ENCODE data around the gene PRDX5. TPM values are rescaled to one million over a fixed set of nuclear protein-coding genes. Genes with fewer than 3 reads are reported as not detected.

PRDX5 gene
- total RNA-seq, 1 donor from 2014 or later: 217 TPM

- no peak for TF ChIP-seq CTCF (IDR thresholded peaks at IDR 0.05)
- Mint-ChIP-seq H3K4me3 (ENCODE audit: unreplicated experiment) (no peak overlapping the region), H3K4me1 (ENCODE audit: unreplicated experiment) (peaks cover 16% of the 10 kb centered on the region), H3K27ac (ENCODE audit: unreplicated experiment) (no peak overlapping the region), H3K9me3 (ENCODE audit: unreplicated experiment) (no peaks in the 10 kb centered on the region), H3K36me3 (ENCODE audit: unreplicated experiment) (peaks cover 32% of the 10 kb centered on the region), H3K27me3 (ENCODE audit: unreplicated experiment) (no peaks in the 10 kb centered on the region)
- DNase-seq (ENCODE audit: extremely low spot score, unreplicated experiment): no peak
Observed at GRCh38 chr11:64364435-64364834, 46.5 kb downstream of the PRDX5 start.

DNA sequence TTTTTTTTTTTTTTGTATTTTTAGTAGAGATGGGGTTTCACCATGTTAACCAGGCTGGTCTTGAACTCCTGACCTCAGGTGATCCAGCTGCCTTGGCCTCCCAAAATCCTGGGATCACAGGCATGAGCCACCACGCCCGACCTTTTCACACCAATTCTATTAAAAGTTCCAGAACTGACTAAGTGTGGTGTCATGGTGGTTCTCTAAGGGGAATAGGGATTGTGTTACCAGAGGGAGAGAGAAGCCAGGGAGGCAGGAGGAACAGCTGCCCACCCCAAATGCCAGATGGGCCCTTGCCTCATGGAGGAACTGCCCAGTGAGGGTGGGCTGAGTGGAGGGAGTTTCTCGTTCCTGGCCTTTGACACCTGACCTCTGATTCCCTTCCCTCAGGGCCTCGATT lies 47.0 kb downstream of the PRDX5 start:
- H3K9me3 Mint-ChIP-seq (ENCODE audit: unreplicated experiment): no peaks in the 10 kb centered on the region
- H3K4me3 Mint-ChIP-seq (ENCODE audit: unreplicated experiment): no peak overlapping the region
- no peak for DNase-seq (ENCODE audit: extremely low spot score, unreplicated experiment)
- no peaks in the 10 kb centered on the region for H3K27me3 Mint-ChIP-seq (ENCODE audit: unreplicated experiment)
- no peak overlapping the region for H3K27ac Mint-ChIP-seq (ENCODE audit: unreplicated experiment)
- H3K4me1 Mint-ChIP-seq (ENCODE audit: unreplicated experiment): peaks cover 11% of the 10 kb centered on the region
- H3K36me3 Mint-ChIP-seq (ENCODE audit: unreplicated experiment): peaks cover 35% of the 10 kb centered on the region
- TF ChIP-seq CTCF (IDR thresholded peaks at IDR 0.05): no peak

DNA sequence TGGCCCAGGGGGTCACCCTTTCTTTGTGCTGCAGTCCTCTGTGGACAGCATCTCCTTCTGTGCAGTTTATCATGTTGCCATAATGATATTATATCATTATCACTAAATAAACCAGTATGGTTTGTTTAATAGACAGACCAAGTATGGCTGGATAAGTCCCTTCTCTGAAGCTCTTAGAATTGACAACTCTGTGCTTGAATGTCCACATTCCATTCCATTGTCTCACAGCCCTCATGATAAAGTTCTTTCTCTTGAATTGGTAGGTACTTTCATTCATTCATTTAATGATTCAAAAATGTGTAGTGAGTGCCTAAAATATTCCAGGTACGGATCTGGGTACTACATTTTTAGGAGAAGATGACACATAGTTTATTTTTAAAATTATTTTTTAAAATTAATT lies 48.8 kb downstream of the PRDX5 start:
- Mint-ChIP-seq H3K27ac (ENCODE audit: unreplicated experiment) (no peak overlapping the region), H3K4me1 (ENCODE audit: unreplicated experiment) (no peaks in the 10 kb centered on the region), H3K27me3 (ENCODE audit: unreplicated experiment) (no peaks in the 10 kb centered on the region), H3K9me3 (ENCODE audit: unreplicated experiment) (no peaks in the 10 kb centered on the region), H3K4me3 (ENCODE audit: unreplicated experiment) (no peak overlapping the region), H3K36me3 (ENCODE audit: unreplicated experiment) (peaks cover 32% of the 10 kb centered on the region)
- DNase-seq (ENCODE audit: extremely low spot score, unreplicated experiment): no peak
- no peak for TF ChIP-seq CTCF (IDR thresholded peaks at IDR 0.05)

DNA sequence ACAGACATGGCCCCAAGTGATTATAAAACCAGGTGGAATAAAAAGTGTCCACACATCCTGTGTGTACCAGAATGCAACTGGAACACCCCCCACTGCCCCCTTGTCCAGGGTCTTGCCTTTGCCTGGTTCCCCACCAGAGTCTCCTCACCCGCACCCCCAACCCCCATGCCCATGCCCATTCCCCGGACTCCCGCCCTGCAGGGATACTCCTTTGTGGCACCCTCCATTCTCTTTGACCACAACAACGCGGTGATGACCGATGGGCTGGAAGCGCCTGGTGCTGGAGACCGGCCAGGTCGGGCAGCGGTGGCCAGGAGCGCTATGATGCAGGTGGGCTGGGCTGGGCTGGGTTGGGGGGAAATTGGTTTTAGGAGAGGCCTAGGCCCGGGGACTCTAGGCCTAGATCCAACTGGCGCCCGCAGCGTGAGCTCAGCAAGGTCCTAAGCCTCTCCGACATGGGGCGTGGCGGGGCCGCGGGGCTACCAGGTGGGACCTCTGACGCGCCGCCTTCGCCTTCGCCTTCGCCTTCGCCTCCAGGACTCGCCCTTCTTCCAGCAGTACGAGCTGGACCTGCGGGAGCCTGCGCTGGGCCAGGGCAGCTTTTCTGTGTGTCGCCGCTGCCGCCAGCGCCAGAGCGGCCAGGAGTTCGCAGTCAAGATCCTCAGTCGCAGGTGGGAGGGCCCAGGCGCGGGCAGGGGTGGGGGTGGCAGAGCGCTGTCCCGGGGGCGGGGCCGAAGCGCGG lies 50.2 kb downstream of the PRDX5 start:
- H3K9me3 Mint-ChIP-seq (ENCODE audit: unreplicated experiment): no peaks in the 10 kb centered on the region
- H3K4me1 Mint-ChIP-seq (ENCODE audit: unreplicated experiment): no peaks in the 10 kb centered on the region
- no peak for TF ChIP-seq CTCF (IDR thresholded peaks at IDR 0.05)
- no peaks in the 10 kb centered on the region for H3K27me3 Mint-ChIP-seq (ENCODE audit: unreplicated experiment)
- no peak overlapping the region for H3K27ac Mint-ChIP-seq (ENCODE audit: unreplicated experiment)
- no peak overlapping the region for H3K4me3 Mint-ChIP-seq (ENCODE audit: unreplicated experiment)
- H3K36me3 Mint-ChIP-seq (ENCODE audit: unreplicated experiment): peaks cover 25% of the 10 kb centered on the region
- no peak for DNase-seq (ENCODE audit: extremely low spot score, unreplicated experiment)

DNA sequence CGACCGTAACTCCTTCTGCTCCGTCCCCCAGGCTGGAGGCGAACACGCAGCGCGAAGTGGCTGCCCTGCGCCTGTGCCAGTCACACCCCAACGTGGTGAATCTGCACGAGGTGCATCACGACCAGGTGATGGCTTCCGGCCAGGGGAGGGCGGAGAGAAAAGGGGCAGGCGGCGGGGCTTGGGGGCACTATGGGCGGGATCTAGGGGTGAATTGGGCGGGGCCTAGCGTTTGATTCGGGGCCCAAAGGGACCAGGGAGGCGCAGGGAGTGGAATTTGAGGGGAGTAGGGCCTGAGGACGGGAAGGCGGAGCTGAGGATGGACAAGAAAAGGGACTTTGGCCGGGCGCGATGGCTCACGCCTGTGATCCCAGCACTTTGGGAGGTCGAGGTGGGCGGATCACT lies 50.8 kb downstream of the PRDX5 start:
- H3K27ac Mint-ChIP-seq (ENCODE audit: unreplicated experiment): no peak overlapping the region
- DNase-seq (ENCODE audit: extremely low spot score, unreplicated experiment): no peak
- H3K27me3 Mint-ChIP-seq (ENCODE audit: unreplicated experiment): no peaks in the 10 kb centered on the region
- no peaks in the 10 kb centered on the region for H3K9me3 Mint-ChIP-seq (ENCODE audit: unreplicated experiment)
- TF ChIP-seq CTCF (IDR thresholded peaks at IDR 0.05): no peak
- no peaks in the 10 kb centered on the region for H3K4me1 Mint-ChIP-seq (ENCODE audit: unreplicated experiment)
- H3K36me3 Mint-ChIP-seq (ENCODE audit: unreplicated experiment): peaks cover 25% of the 10 kb centered on the region
- H3K4me3 Mint-ChIP-seq (ENCODE audit: unreplicated experiment): no peak overlapping the region
